HUES48 (cell line): ENCODE results near the gene NKX2-2.
A peak's percentile ranks its signal among the peaks of the same experiment; 100 is the strongest.

Source experiments
- H3K27ac ChIP-seq: one replicate; pipeline ENCODE4 v1.7.0; 2013; ENCODE audit warnings: low read depth, low read length, inconsistent platforms
- H3K27me3 ChIP-seq: 2 replicates; pipeline ENCODE4 v1.6.1; 2013; ENCODE audit warnings: mild to moderate bottlenecking, low read length; ENCODE audit not compliant: control insufficient read depth, insufficient read depth
- H3K36me3 ChIP-seq: 2 replicates; pipeline ENCODE4 v1.6.1; 2013; ENCODE audit warnings: low read length; ENCODE audit not compliant: control insufficient read depth, insufficient read depth
- H3K4me1 ChIP-seq: 2 replicates; pipeline ENCODE4 v1.6.1; 2013; ENCODE audit warnings: mild to moderate bottlenecking, low read length; ENCODE audit not compliant: control insufficient read depth, insufficient read depth
- H3K4me3 ChIP-seq: 2 replicates; pipeline ENCODE4 v1.5.1; 2013; ENCODE audit warnings: mild to moderate bottlenecking, low read depth, low read length
- H3K9ac ChIP-seq: 2 replicates; pipeline ENCODE4 v1.6.1; 2013; ENCODE audit warnings: mild to moderate bottlenecking, low read depth, low read length, moderate library complexity
- H3K9me3 ChIP-seq: 2 replicates; pipeline ENCODE4 v1.6.1; 2013; ENCODE audit warnings: low read length; ENCODE audit not compliant: control insufficient read depth, insufficient read depth

The NKX2-2 gene

GRCh38 chr20:21521596-21522480 lies 8.0 kb upstream of the NKX2-2 start:
- no peak overlapping the region for H3K27ac ChIP-seq
- no peak overlapping the region for H3K9ac ChIP-seq
- H3K9me3 ChIP-seq = no peaks in the 10 kb centered on the region
- H3K36me3 ChIP-seq = no peaks in the 10 kb centered on the region
- H3K4me3 ChIP-seq = peak overlapping the region; percentile 50
- H3K27me3 ChIP-seq = peaks cover 100% of the 10 kb centered on the region
- H3K4me1 ChIP-seq = peaks cover 48% of the 10 kb centered on the region

GRCh38 chr20:21520702-21521595 lies 7.1 kb upstream of the NKX2-2 start:
- Histone ChIP-seq H3K9ac (no peak overlapping the region), H3K4me1 (peaks cover 55% of the 10 kb centered on the region)

DNA sequence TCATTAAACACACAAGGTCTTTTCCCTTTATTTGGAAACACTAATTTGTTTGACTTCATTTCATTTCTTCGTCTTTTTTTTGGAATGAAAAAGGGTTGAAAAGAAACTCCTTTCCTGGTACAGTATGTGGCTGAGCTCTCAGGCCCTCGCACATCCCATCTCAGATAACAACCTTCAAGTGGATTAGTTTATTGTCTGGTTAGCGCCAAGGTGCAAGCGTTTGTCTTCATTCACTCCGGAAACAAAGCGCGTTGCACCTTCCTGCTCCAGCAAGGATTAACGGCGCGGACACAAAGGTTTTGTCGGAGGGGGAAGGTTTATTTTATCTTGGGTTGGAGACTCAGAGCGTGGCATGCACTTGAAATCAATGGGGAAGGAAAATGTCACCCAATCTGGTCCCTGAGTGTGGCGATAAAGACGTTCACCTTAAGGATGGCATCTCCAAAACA lies 5.3 kb upstream of the NKX2-2 start:
- no peaks in the 10 kb centered on the region for H3K9me3 ChIP-seq
- peaks cover 92% of the 10 kb centered on the region for H3K27me3 ChIP-seq
- H3K9ac ChIP-seq = no peak overlapping the region
- H3K27ac ChIP-seq = no peak overlapping the region
- no peak overlapping the region for H3K4me3 ChIP-seq
- no peaks in the 10 kb centered on the region for H3K36me3 ChIP-seq
- H3K4me1 ChIP-seq = peaks cover 57% of the 10 kb centered on the region

More at GRCh38 chr20:21520702-21521595, 7.1 kb upstream of the NKX2-2 start:
- Histone ChIP-seq H3K36me3 (no peaks in the 10 kb centered on the region), H3K9me3 (no peaks in the 10 kb centered on the region), H3K27ac (no peak overlapping the region), H3K27me3 (peaks cover 100% of the 10 kb centered on the region), H3K4me3 (peak overlapping the region; percentile 50)

GRCh38 chr20:21518292-21518991 lies 4.6 kb upstream of the NKX2-2 start:
- Histone ChIP-seq H3K9ac (no peak overlapping the region), H3K36me3 (no peaks in the 10 kb centered on the region)

DNA sequence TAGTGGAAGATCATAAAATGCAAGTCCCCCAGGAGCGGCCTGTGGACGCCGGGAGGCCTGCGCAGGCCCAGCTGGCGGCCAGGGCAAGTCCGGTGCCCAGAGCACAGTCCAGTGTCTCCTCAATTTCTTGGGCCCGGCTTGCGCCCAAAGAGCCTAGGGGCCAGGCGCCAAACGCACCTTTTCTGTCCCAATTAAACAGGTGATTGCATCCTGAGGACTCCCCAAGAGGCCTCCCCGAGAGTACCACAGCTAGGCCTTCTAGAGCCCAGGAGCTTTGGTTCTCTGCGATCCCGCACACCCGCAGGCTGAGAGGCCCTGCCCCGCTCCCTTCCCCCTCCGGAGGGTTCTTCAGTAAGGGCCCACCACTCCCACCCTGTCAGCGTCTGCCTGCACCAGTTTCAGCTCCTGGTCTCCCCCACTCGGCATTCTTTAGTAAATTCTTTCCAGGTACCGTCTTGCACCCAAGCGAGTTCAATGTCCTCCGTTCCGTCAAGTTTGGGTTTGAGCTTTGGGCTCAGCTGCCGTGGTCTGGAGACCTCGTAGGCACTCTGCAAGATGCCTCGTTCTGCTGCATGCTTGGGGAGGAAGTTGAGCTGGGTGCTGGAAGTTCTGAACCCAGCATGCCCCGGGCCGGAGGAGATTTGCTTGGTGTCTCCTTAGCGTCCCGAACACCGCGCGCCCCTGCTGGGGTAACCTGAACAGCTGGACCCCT lies 3.9 kb upstream of the NKX2-2 start:
- no peaks in the 10 kb centered on the region for H3K9me3 ChIP-seq
- peak overlapping the region; percentile 40; the same call in 1 of the 2 replicates for H3K4me3 ChIP-seq
- H3K4me1 ChIP-seq = peaks cover 43% of the 10 kb centered on the region
- no peak overlapping the region for H3K9ac ChIP-seq
- H3K27ac ChIP-seq = no peak overlapping the region
- H3K36me3 ChIP-seq = no peaks in the 10 kb centered on the region
- peaks cover 92% of the 10 kb centered on the region for H3K27me3 ChIP-seq

More at GRCh38 chr20:21518292-21518991, 4.6 kb upstream of the NKX2-2 start:
- H3K9me3 ChIP-seq = no peaks in the 10 kb centered on the region
- H3K27me3 ChIP-seq = peaks cover 92% of the 10 kb centered on the region
- H3K4me1 ChIP-seq = peaks cover 49% of the 10 kb centered on the region
- no peak overlapping the region for H3K27ac ChIP-seq
- H3K4me3 ChIP-seq = 0 out of 2 replicates have a peak overlapping the region, but pooled peaks have one; percentile 24

- no peak overlapping the region for H3K27ac ChIP-seq
- H3K27me3 ChIP-seq = peaks cover 92% of the 10 kb centered on the region
- H3K9me3 ChIP-seq = no peaks in the 10 kb centered on the region
- H3K9ac ChIP-seq = no peak overlapping the region
- peaks cover 42% of the 10 kb centered on the region for H3K4me1 ChIP-seq
- peak overlapping the region; percentile 40; the same call in 1 of the 2 replicates for H3K4me3 ChIP-seq
- H3K36me3 ChIP-seq = no peaks in the 10 kb centered on the region
Measured at GRCh38 chr20:21516861-21517565, 3.1 kb upstream of the NKX2-2 start.

DNA sequence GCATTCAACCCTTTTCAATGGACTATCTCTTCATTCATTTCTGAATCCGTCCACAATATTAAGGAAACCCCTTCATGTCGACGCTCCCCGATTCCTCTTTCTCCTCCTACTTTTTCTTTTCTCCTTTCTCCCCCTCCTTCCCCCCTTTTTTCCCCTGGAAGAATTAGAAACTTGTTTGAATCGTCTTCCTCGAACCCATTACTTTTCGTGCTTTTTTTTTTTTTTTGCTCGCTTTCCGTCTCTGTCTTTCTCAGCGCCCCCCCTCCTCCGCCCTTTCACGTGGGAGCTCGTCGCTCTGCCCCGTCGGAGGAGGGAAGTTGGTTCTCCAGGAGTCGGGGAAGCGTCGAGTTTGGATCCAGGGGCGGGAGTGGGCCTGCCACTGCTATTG lies 2.3 kb upstream of the NKX2-2 start:
- no peak overlapping the region for H3K27ac ChIP-seq
- H3K9ac ChIP-seq = no peak overlapping the region
- peaks cover 92% of the 10 kb centered on the region for H3K27me3 ChIP-seq
- no peaks in the 10 kb centered on the region for H3K9me3 ChIP-seq
- H3K4me1 ChIP-seq = peaks cover 44% of the 10 kb centered on the region
- peak overlapping the region; percentile 50; the same call in 1 of the 2 replicates for H3K4me3 ChIP-seq
- no peaks in the 10 kb centered on the region for H3K36me3 ChIP-seq

GRCh38 chr20:21515300-21516179 lies 1.7 kb upstream of the NKX2-2 start:
- Histone ChIP-seq H3K36me3 (no peaks in the 10 kb centered on the region), H3K27ac (no peak overlapping the region), H3K4me3 (peak overlapping the region; percentile 50), H3K9me3 (no peaks in the 10 kb centered on the region), H3K9ac (no peak overlapping the region), H3K27me3 (peaks cover 92% of the 10 kb centered on the region), H3K4me1 (peaks cover 41% of the 10 kb centered on the region)

DNA sequence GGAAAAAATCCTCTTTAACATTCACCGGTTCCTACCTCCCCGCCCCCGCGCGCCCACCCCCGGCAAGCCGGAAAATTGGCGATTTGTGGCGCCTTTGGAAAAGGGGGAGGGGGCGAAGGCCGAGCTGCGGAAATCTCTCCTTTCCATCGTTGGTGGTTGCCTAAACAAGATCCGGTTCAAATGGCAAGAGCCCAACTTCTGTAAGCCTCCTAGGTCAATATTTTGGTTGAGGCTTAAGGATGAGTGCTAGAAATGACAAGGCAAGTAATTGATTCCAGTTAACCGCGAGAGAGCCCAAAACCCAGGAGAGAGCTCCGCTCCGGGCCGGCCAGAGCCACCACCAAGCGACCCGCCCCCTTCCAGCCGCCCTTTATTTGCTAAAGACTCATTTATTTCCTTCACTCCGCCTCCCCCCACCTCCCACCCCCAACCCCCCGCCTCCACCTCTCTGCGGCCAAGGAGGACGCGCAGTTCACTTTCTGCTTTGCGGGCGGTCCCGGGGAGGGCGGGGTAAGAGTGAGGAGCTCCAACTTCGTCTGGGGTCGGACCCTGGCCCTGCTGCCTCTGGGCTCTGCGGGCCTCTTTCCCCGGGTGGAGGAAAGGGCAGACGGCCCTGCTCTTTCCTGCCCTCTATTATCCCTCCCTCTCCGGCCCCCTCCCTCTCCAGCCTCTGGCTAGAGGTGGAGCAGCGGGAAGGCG lies 838 bp upstream of the NKX2-2 start:
- H3K4me3 ChIP-seq = peak overlapping the region; percentile 52
- peaks cover 40% of the 10 kb centered on the region for H3K4me1 ChIP-seq
- no peaks in the 10 kb centered on the region for H3K36me3 ChIP-seq
- H3K9ac ChIP-seq = no peak overlapping the region
- H3K27me3 ChIP-seq = peaks cover 92% of the 10 kb centered on the region
- H3K27ac ChIP-seq = no peak overlapping the region
- H3K9me3 ChIP-seq = no peaks in the 10 kb centered on the region
